Right lobe of liver (tissue), 4 donors: Measurements from ENCODE around the gene SPRED1.

ENCODE experiments used
- POLR2A ChIP-seq: fragments of 450-650 bp; IDR thresholded peaks from one replicate; pipeline ENCODE4 v1.6.1; 2017; ENCODE audit warnings: antibody characterized with exemption, mild to moderate bottlenecking
- TF ChIP-seq, protein P1 (sequence below), 4 donors: fragments of 200-600 bp in 3 of 4; fragments of 450-650 bp in 1 of 4; IDR thresholded peaks; one replicate each; pipeline versions ENCODE4 v1.5.1 to v1.8.0; 2016 to 2022; ENCODE audit warnings: antibody characterized with exemption in 4 of 4, mild to moderate bottlenecking in 2 of 4
- donor health status: DM: no; HTN: no; CAD: no.
- donor health status: DM: no; HTN: no; CAD: no.
- donor health status: DM: no; HTN: yes; CAD: no.

DNA sequence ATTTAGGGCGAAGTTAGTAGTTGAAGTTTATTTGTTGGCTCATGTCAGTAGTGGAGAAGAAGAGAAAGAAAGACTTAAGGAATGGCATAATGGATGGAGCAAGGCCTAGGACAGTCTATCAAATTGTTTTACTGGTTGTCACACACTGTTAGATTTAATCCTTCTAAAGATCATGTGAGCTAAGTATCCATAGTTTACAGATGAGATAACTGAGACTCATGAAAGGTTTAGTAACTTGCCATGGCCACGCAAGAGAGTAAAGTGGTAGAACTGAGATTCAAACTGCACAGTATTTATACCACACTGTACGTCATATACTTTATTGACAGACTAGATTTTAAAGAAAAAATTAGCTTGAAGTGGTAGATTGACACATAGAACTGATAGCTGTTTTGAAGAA, 11.4 kb downstream of the SPRED1 start:
- no peak for TF ChIP-seq POLR2A
- TF ChIP-seq, protein P1, sequence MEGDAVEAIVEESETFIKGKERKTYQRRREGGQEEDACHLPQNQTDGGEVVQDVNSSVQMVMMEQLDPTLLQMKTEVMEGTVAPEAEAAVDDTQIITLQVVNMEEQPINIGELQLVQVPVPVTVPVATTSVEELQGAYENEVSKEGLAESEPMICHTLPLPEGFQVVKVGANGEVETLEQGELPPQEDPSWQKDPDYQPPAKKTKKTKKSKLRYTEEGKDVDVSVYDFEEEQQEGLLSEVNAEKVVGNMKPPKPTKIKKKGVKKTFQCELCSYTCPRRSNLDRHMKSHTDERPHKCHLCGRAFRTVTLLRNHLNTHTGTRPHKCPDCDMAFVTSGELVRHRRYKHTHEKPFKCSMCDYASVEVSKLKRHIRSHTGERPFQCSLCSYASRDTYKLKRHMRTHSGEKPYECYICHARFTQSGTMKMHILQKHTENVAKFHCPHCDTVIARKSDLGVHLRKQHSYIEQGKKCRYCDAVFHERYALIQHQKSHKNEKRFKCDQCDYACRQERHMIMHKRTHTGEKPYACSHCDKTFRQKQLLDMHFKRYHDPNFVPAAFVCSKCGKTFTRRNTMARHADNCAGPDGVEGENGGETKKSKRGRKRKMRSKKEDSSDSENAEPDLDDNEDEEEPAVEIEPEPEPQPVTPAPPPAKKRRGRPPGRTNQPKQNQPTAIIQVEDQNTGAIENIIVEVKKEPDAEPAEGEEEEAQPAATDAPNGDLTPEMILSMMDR (IDR thresholded peaks at IDR 0.05), result no peak
